MCF 10A (cell line): ENCODE measurements around the gene WWOX. TPM values are rescaled to one million over a fixed set of nuclear protein-coding genes. Genes with fewer than 3 reads are reported as not detected.

Experiments used
- BruUV-seq: library from RNA; stranded (reverse); fragments of 400-500 nt; replicated peaks from 2 replicates; lab custom pipeline; 2021; lab: Mats Ljungman, UMichigan
- CTCF ChIA-PET: fragments of 300-600 bp; sonication (Branson Sonifier 250); formaldehyde crosslinking; extraction: SDS; loops from one replicate; lab custom pipeline; 2021; ENCODE audit warnings: antibody characterized with exemption, inconsistent platforms; lab: Yijun Ruan, JAX
- POLR2A ChIA-PET: fragments of 300-600, 350-650 bp; sonication (Branson Sonifier 250); formaldehyde crosslinking; extraction: SDS; loops from one replicate; lab custom pipeline; 2020; ENCODE audit warnings: antibody characterized with exemption, inconsistent platforms; lab: Yijun Ruan, JAX
- DNase-seq: peaks from one replicate; pipeline ENCODE4 v3.0.0-alpha.2; 2018; ENCODE audit not compliant: unreplicated experiment
- H3K27ac Mint-ChIP-seq: one replicate; pipeline ENCODE4 v1.8.0; 2022; ENCODE audit warnings: mild to moderate bottlenecking, low read depth, mixed read lengths; ENCODE audit not compliant: unreplicated experiment
- H3K27me3 Mint-ChIP-seq: one replicate; pipeline ENCODE4 v1.8.0; 2022; ENCODE audit warnings: mixed read lengths; ENCODE audit not compliant: insufficient read depth, unreplicated experiment
- H3K36me3 Mint-ChIP-seq: one replicate; pipeline ENCODE4 v1.8.0; 2022; ENCODE audit warnings: mild to moderate bottlenecking, moderate library complexity, mixed read lengths; ENCODE audit not compliant: insufficient read depth, unreplicated experiment
- H3K4me1 Mint-ChIP-seq: one replicate; pipeline ENCODE4 v1.8.0; 2022; ENCODE audit warnings: mixed read lengths; ENCODE audit not compliant: insufficient read depth, unreplicated experiment
- H3K4me3 Mint-ChIP-seq: one replicate; pipeline ENCODE4 v1.8.0; 2022; ENCODE audit warnings: mild to moderate bottlenecking, moderate library complexity, mixed read lengths; ENCODE audit not compliant: unreplicated experiment
- H3K9me3 Mint-ChIP-seq: one replicate; pipeline ENCODE4 v1.8.0; 2022; ENCODE audit warnings: mixed read lengths; ENCODE audit not compliant: unreplicated experiment
- intact Hi-C: fragments of 100-400 bp; cut with micrococcal nuclease; formaldehyde crosslinking; loops from 2 replicates; pipeline ENCODE4 v1.14.1; 2022
- total RNA-seq: library from RNA; stranded (reverse); gene quantifications from 2 replicates; pipeline ENCODE4 v1.2.3, GENCODE V29; 2022
- TF ChIP-seq, protein P1 (sequence below): fragments of 200-600 bp; IDR thresholded peaks from one replicate; pipeline ENCODE4 v1.8.0; 2022; ENCODE audit warnings: antibody characterized with exemption, mild to moderate bottlenecking; ENCODE audit not compliant: unreplicated experiment

WWOX gene
- total RNA-seq, 1 experiment from 2014 or later, result 18.1 TPM

DNA sequence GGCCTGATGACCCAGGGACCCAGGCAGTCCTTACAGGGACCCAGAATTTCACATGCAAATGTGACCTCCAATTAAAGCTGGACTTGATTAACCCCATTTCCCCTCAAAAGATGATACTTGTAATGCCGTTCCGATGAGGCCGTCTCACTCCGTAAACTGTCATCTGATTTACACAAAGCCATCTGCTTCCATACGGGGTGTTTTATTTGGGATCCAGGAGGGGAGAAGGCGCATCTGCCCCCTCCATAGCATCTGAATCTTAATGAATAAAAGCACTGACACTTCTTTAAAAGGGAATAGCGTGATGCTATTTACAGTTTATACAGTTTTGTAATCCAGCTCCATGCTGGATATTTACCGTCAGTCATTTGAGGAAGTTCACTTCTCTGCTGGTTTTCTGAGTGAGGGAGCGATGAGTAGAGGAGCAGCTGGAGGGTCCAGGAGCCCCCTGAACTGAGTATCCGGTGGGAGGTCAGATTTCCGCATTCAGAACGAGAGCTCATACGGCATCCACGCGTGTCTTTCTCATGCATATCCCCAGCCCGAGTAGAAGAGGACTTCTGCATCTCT lies 452.7 kb downstream of the WWOX start:
- Mint-ChIP-seq H3K4me1 (peaks cover 4% of the 10 kb centered on the region), H3K36me3 (no peaks in the 10 kb centered on the region), H3K4me3 (no peak overlapping the region), H3K9me3 (peaks cover 5% of the 10 kb centered on the region), H3K27ac (no peak overlapping the region), H3K27me3 (no peaks in the 10 kb centered on the region)
- no TSS peak for BruUV-seq
- ChIA-PET CTCF (no interaction called here), POLR2A (no interaction called here)
- intact Hi-C loops, result no loop called here
- no peak for DNase-seq
- TF ChIP-seq, protein P1, sequence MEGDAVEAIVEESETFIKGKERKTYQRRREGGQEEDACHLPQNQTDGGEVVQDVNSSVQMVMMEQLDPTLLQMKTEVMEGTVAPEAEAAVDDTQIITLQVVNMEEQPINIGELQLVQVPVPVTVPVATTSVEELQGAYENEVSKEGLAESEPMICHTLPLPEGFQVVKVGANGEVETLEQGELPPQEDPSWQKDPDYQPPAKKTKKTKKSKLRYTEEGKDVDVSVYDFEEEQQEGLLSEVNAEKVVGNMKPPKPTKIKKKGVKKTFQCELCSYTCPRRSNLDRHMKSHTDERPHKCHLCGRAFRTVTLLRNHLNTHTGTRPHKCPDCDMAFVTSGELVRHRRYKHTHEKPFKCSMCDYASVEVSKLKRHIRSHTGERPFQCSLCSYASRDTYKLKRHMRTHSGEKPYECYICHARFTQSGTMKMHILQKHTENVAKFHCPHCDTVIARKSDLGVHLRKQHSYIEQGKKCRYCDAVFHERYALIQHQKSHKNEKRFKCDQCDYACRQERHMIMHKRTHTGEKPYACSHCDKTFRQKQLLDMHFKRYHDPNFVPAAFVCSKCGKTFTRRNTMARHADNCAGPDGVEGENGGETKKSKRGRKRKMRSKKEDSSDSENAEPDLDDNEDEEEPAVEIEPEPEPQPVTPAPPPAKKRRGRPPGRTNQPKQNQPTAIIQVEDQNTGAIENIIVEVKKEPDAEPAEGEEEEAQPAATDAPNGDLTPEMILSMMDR, result no peak

DNA sequence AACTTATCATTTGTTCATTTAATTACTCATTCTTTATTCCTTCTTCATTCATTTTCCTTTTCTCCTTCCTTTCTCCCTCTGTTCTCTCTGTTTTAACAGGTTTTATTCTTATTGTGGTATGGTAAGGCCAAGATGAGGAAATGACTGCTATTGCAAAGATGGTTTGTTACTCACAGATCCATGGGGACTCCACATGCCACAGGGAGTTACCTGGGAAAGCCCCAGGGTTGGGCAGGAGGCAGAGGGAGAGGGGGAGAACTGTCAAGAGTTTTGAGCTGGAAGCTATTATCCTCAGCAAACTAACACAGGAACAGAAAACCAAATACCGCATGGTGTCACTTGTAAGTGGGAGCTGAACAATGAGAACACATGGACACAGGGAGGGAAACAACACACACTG lies 453.3 kb downstream of the WWOX start:
- no peak overlapping the region for H3K27ac Mint-ChIP-seq
- ChIA-PET POLR2A (no interaction called here), CTCF (no interaction called here)
- BruUV-seq, result no TSS peak
- H3K4me1 Mint-ChIP-seq, result peaks cover 4% of the 10 kb centered on the region
- no peak overlapping the region for H3K4me3 Mint-ChIP-seq
- TF ChIP-seq, protein P1, result no peak
- H3K27me3 Mint-ChIP-seq, result no peaks in the 10 kb centered on the region
- no peak for DNase-seq
- intact Hi-C loops, result no loop called here
- H3K9me3 Mint-ChIP-seq, result peaks cover 5% of the 10 kb centered on the region
- H3K36me3 Mint-ChIP-seq, result no peaks in the 10 kb centered on the region

DNA sequence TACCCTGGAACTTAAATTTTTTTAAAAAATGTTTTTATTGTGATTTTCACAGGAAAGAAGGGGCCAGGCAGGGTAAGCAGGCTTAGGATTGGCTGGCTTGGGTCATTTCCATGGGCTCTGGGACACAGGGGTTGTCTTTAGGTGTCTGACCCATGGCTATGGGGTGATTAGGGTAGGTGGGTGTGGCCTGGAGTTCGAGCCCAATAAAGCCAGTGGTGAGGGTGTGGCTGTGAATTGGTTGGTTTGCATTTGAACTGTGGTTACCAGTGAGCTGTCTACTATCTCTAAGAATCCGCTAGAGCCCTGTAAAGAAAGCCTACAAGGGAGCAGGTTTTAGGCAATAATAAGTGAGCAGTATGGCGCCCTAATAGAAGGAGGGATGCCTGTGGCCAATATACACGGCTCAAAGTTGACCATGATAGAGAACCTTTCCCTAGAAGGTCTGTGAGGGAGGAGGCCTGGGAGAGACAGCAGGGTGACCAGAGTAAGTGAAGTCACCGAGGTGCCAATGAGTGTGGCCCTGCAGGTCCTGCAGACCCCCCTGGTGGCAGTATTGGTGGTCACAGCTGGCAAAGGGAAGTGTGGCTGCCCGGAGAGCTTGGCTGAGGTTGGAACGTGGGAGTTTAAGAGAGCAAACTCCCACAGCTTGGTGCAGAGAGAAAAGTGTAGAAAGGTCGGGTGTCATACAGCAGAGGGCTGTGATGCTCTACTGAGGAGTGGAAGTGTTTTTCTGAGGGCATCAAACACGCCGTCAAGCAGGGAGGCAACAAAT lies 454.0 kb downstream of the WWOX start:
- intact Hi-C loops, result no loop called here
- POLR2A ChIA-PET, result no interaction called here
- BruUV-seq, result no TSS peak
- peaks cover 4% of the 10 kb centered on the region for H3K4me1 Mint-ChIP-seq
- H3K36me3 Mint-ChIP-seq, result no peaks in the 10 kb centered on the region
- H3K9me3 Mint-ChIP-seq, result peaks cover 5% of the 10 kb centered on the region
- TF ChIP-seq, protein P1, result no peak
- H3K4me3 Mint-ChIP-seq, result no peak overlapping the region
- no peak for DNase-seq
- H3K27me3 Mint-ChIP-seq, result no peaks in the 10 kb centered on the region
- CTCF ChIA-PET, result no interaction called here
- H3K27ac Mint-ChIP-seq, result no peak overlapping the region

DNA sequence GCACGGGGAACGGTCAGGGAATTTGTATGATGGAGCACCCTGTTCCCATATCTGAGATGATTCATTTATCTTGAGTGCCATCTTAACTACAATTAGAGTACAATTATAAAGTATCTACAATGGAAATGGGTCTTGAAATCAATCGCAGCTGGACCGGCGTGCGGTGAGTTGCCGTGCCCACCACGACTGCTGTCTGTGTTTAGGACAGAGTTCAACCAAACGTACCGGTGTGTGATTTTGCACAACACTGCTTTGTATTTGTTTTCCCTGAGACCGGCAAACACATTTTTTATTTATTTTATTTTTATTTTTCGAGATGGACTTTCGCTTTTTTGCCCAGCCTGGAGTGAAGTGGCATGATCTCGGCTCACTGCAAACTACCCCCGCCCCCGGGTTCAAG lies 457.0 kb downstream of the WWOX start:
- intact Hi-C loops, result no loop called here
- Mint-ChIP-seq H3K4me3 (no peak overlapping the region), H3K27ac (no peak overlapping the region), H3K27me3 (no peaks in the 10 kb centered on the region), H3K9me3 (peaks cover 5% of the 10 kb centered on the region), H3K4me1 (peaks cover 4% of the 10 kb centered on the region), H3K36me3 (no peaks in the 10 kb centered on the region)
- DNase-seq, result no peak
- no TSS peak for BruUV-seq
- ChIA-PET POLR2A (no interaction called here), CTCF (no interaction called here)
- TF ChIP-seq, protein P1, result no peak
